HUES64 (cell line): ENCODE data around the gene RELB.
"Not testable (repeated sequence)": the region's sequence is repeated elsewhere in the genome, so short reads cannot be mapped to it uniquely, and the experiment has no call there.

ENCODE experiments used
- H3K27ac ChIP-seq: 2 replicates; pipeline ENCODE4 v1.7.0; 2013; ENCODE audit warnings: low read depth, low read length, inconsistent platforms
- H3K27me3 ChIP-seq: 2 replicates; pipeline ENCODE4 v1.6.1; 2013; ENCODE audit warnings: mild to moderate bottlenecking, low read length; ENCODE audit not compliant: insufficient read depth
- H3K36me3 ChIP-seq: 2 replicates; pipeline ENCODE4 v1.6.1; 2013; ENCODE audit warnings: mild to moderate bottlenecking, low read length; ENCODE audit not compliant: insufficient read depth
- H3K4me1 ChIP-seq: 2 replicates; pipeline ENCODE4 v1.6.1; 2013; ENCODE audit warnings: mild to moderate bottlenecking, low read length, moderate library complexity; ENCODE audit not compliant: insufficient read depth
- H3K4me3 ChIP-seq: 2 replicates; pipeline ENCODE4 v1.5.1; 2013; ENCODE audit warnings: mild to moderate bottlenecking, low read length, moderate library complexity
- H3K9ac ChIP-seq: 2 replicates; pipeline ENCODE4 v1.6.1; 2013; ENCODE audit warnings: mild to moderate bottlenecking, low read depth, low read length
- H3K9me3 ChIP-seq: 2 replicates; pipeline ENCODE4 v1.6.1; 2013; ENCODE audit warnings: low read depth, low read length; ENCODE audit not compliant: insufficient read depth
- WGBS: fragments of 150-250, 120-280 bp; methylation state at CpG from one replicate; pipeline ENCODE4 v1.1.7; 2013; ENCODE audit warnings: missing lambda C conversion rate; 5-methylcytosine and 5-hydroxymethylcytosine counted together

The RELB gene

GRCh38 chr19:44968118-44968517 lies 33.1 kb upstream of the RELB start:
- no peaks in the 10 kb centered on the region for H3K9me3 ChIP-seq
- H3K9ac ChIP-seq = no peak overlapping the region
- no peaks in the 10 kb centered on the region for H3K27me3 ChIP-seq
- no peaks in the 10 kb centered on the region for H3K4me1 ChIP-seq
- WGBS = 97% methylated on average over 5 of the region's 5 CpGs
- H3K27ac ChIP-seq = no peak overlapping the region
- peaks cover 33% of the 10 kb centered on the region for H3K36me3 ChIP-seq
- no peak overlapping the region for H3K4me3 ChIP-seq

GRCh38 chr19:44968670-44969069 lies 32.6 kb upstream of the RELB start:
- Histone ChIP-seq H3K27ac (no peak overlapping the region), H3K9me3 (no peaks in the 10 kb centered on the region), H3K4me1 (no peaks in the 10 kb centered on the region), H3K27me3 (no peaks in the 10 kb centered on the region), H3K36me3 (peaks cover 38% of the 10 kb centered on the region), H3K9ac (no peak overlapping the region), H3K4me3 (no peak overlapping the region)
- WGBS = 95% methylated on average over 4 of the region's 4 CpGs

- H3K27me3 ChIP-seq = no peaks in the 10 kb centered on the region
- no peaks in the 10 kb centered on the region for H3K9me3 ChIP-seq
- no peak overlapping the region for H3K4me3 ChIP-seq
- WGBS = 97% methylated on average over 5 of the region's 5 CpGs
- no peaks in the 10 kb centered on the region for H3K4me1 ChIP-seq
- peaks cover 41% of the 10 kb centered on the region for H3K36me3 ChIP-seq
- no peak overlapping the region for H3K27ac ChIP-seq
- no peak overlapping the region for H3K9ac ChIP-seq
Observed at GRCh38 chr19:44969437-44969836, 31.8 kb upstream of the RELB start.

GRCh38 chr19:44971451-44971850 lies 29.8 kb upstream of the RELB start:
- not testable (repeated sequence) for H3K4me3 ChIP-seq, H3K9ac ChIP-seq, H3K27me3 ChIP-seq, H3K9me3 ChIP-seq, H3K27ac ChIP-seq, H3K4me1 ChIP-seq
- 87% methylated on average over 5 of the region's 6 CpGs for WGBS
- H3K36me3 ChIP-seq = peaks cover 54% of the 10 kb centered on the region

- no peak overlapping the region for H3K27ac ChIP-seq
- no peak overlapping the region for H3K9ac ChIP-seq
- peaks cover 64% of the 10 kb centered on the region for H3K36me3 ChIP-seq
- WGBS = 97% methylated on average over 13 of the region's 13 CpGs
- H3K4me3 ChIP-seq = no peak overlapping the region
- no peaks in the 10 kb centered on the region for H3K4me1 ChIP-seq
- no peaks in the 10 kb centered on the region for H3K27me3 ChIP-seq
- no peaks in the 10 kb centered on the region for H3K9me3 ChIP-seq
Observed at GRCh38 chr19:44972802-44973201, 28.5 kb upstream of the RELB start.

GRCh38 chr19:44973982-44974735 lies 27.1 kb upstream of the RELB start:
- Histone ChIP-seq H3K36me3 (peaks cover 65% of the 10 kb centered on the region), H3K9me3 (no peaks in the 10 kb centered on the region), H3K27ac (no peak overlapping the region), H3K9ac (no peak overlapping the region), H3K4me3 (no peak overlapping the region), H3K27me3 (no peaks in the 10 kb centered on the region), H3K4me1 (no peaks in the 10 kb centered on the region)
- 94% methylated on average over 20 of the region's 21 CpGs for WGBS

- Histone ChIP-seq H3K9me3 (no peaks in the 10 kb centered on the region), H3K9ac (no peak overlapping the region), H3K36me3 (peaks cover 69% of the 10 kb centered on the region), H3K4me1 (no peaks in the 10 kb centered on the region), H3K4me3 (no peak overlapping the region), H3K27me3 (no peaks in the 10 kb centered on the region), H3K27ac (no peak overlapping the region)
- WGBS = 96% methylated on average over 5 of the region's 5 CpGs
Observed at GRCh38 chr19:44974857-44975256, 26.4 kb upstream of the RELB start.

- WGBS = 95% methylated on average over 4 of the region's 4 CpGs
- H3K36me3 ChIP-seq = peaks cover 72% of the 10 kb centered on the region
Observed at GRCh38 chr19:44975444-44975843, 25.8 kb upstream of the RELB start.

GRCh38 chr19:44984005-44984404 lies 17.3 kb upstream of the RELB start:
- Histone ChIP-seq H3K27ac (no peak overlapping the region), H3K9ac (no peak overlapping the region), H3K4me1 (no peaks in the 10 kb centered on the region), H3K9me3 (no peaks in the 10 kb centered on the region), H3K4me3 (no peak overlapping the region), H3K36me3 (peaks cover 63% of the 10 kb centered on the region), H3K27me3 (no peaks in the 10 kb centered on the region)
- 93% methylated on average over 9 of the region's 9 CpGs for WGBS

More at GRCh38 chr19:44975444-44975843, 25.8 kb upstream of the RELB start:
- Histone ChIP-seq H3K9me3 (no peaks in the 10 kb centered on the region), H3K27me3 (no peaks in the 10 kb centered on the region), H3K9ac (no peak overlapping the region), H3K27ac (no peak overlapping the region), H3K4me3 (no peak overlapping the region), H3K4me1 (no peaks in the 10 kb centered on the region)

GRCh38 chr19:44985445-44985844 lies 15.8 kb upstream of the RELB start:
- no peak overlapping the region for H3K9ac ChIP-seq
- H3K9me3 ChIP-seq = no peaks in the 10 kb centered on the region
- no peak overlapping the region for H3K4me3 ChIP-seq
- no peaks in the 10 kb centered on the region for H3K4me1 ChIP-seq
- H3K36me3 ChIP-seq = peaks cover 63% of the 10 kb centered on the region
- no peaks in the 10 kb centered on the region for H3K27me3 ChIP-seq
- no peak overlapping the region for H3K27ac ChIP-seq
- 92% methylated on average over 4 of the region's 4 CpGs for WGBS

- WGBS = 94% methylated on average over 7 of the region's 7 CpGs
- H3K36me3 ChIP-seq = peaks cover 69% of the 10 kb centered on the region
- no peak overlapping the region for H3K9ac ChIP-seq
- H3K4me1 ChIP-seq = no peaks in the 10 kb centered on the region
- no peak overlapping the region for H3K27ac ChIP-seq
- H3K9me3 ChIP-seq = no peaks in the 10 kb centered on the region
- no peaks in the 10 kb centered on the region for H3K27me3 ChIP-seq
- H3K4me3 ChIP-seq = no peak overlapping the region
Observed at GRCh38 chr19:44986389-44986788, 14.9 kb upstream of the RELB start.
